Measurements from ENCODE around the gene C19orf12.
A peak's percentile ranks its signal among the peaks of the same experiment; 100 is the strongest.
"Not testable (repeated sequence)": the region's sequence is repeated elsewhere in the genome, so short reads cannot be mapped to it uniquely, and the experiment has no call there.

C19orf12 gene

GRCh38 chr19:29727906-29728305 lies 12.8 kb upstream of the C19orf12 start:
- DNase-seq: no peak

GRCh38 chr19:29724746-29725145 lies 9.7 kb upstream of the C19orf12 start:
- no peak for DNase-seq

GRCh38 chr19:29724102-29724641 lies 9.1 kb upstream of the C19orf12 start:
- DNase-seq: peak; percentile 27

GRCh38 chr19:29717051-29717450 lies 2.0 kb upstream of the C19orf12 start:
- DNase-seq: no peak

- DNase-seq: peak; percentile 51
Measured at GRCh38 chr19:29715701-29716581, 880 bp upstream of the C19orf12 start.

- DNase-seq: no peak
Measured at GRCh38 chr19:29714371-29714952, 599 bp downstream of the C19orf12 start.

GRCh38 chr19:29712744-29713516 lies 2.1 kb downstream of the C19orf12 start:
- no peak for DNase-seq

- no peak for DNase-seq
Measured at GRCh38 chr19:29711584-29712132, 3.4 kb downstream of the C19orf12 start.

- not testable (repeated sequence) for DNase-seq
Measured at GRCh38 chr19:29709440-29709798, 5.6 kb downstream of the C19orf12 start.

GRCh38 chr19:29708554-29709439 lies 6.3 kb downstream of the C19orf12 start:
- DNase-seq: no peak

GRCh38 chr19:29706635-29707034 lies 8.4 kb downstream of the C19orf12 start:
- no peak for DNase-seq

GRCh38 chr19:29705706-29706105 lies 9.4 kb downstream of the C19orf12 start:
- DNase-seq: no peak

- no peak for DNase-seq
Measured at GRCh38 chr19:29704562-29705558, 10.2 kb downstream of the C19orf12 start.

- no peak for DNase-seq
Measured at GRCh38 chr19:29702963-29703320, 12.1 kb downstream of the C19orf12 start.

- no peak for DNase-seq
Measured at GRCh38 chr19:29702161-29702962, 12.7 kb downstream of the C19orf12 start.

GRCh38 chr19:29700498-29700897 lies 14.6 kb downstream of the C19orf12 start:
- no peak for DNase-seq

GRCh38 chr19:29699861-29700260 lies 15.2 kb downstream of the C19orf12 start:
- no peak for DNase-seq

- DNase-seq: no peak
Measured at GRCh38 chr19:29697523-29698261, 17.4 kb downstream of the C19orf12 start.

GRCh38 chr19:29696565-29696846 lies 18.6 kb downstream of the C19orf12 start:
- no peak for DNase-seq
